Measurements from ENCODE around the gene RFC2. TPM values are rescaled to one million over a fixed set of nuclear protein-coding genes. Genes with fewer than 3 reads are reported as not detected.

The RFC2 gene
- total RNA-seq, 4 donors from 2014 or later: 5.8 to 23.1 (median 7.3) TPM

- Histone ChIP-seq H3K4me1 (peaks cover 7 to 83% (median 21%) of the 10 kb centered on the region in 4 donors), H3K27ac (peak overlapping the region; percentile 80 to 93 (median 84)), H3K27me3 (no peaks in the 10 kb centered on the region), H3K4me3 (peak overlapping the region; percentile 89 to 96 (median 94)), H3K36me3 (no peaks in the 10 kb centered on the region), H3K9me3 (no peaks in the 10 kb centered on the region)
- no peak for DNase-seq
- TF ChIP-seq CTCF (IDR thresholded peaks at IDR 0.05): no peak
- no peak for TF ChIP-seq POLR2A (IDR thresholded peaks at IDR 0.05)
Measured at GRCh38 chr7:74290553-74290950, 36.4 kb upstream of the RFC2 start.

- H3K4me1 ChIP-seq: peaks cover 7 to 85% (median 21%) of the 10 kb centered on the region in 4 donors
- peak overlapping the region; percentile 89 to 96 (median 94) for H3K4me3 ChIP-seq
- H3K9me3 ChIP-seq: no peaks in the 10 kb centered on the region
- no peaks in the 10 kb centered on the region for H3K36me3 ChIP-seq
- H3K27ac ChIP-seq: peak overlapping the region; percentile 80 to 93 (median 84)
- TF ChIP-seq CTCF (IDR thresholded peaks at IDR 0.05): no peak
- no peak for TF ChIP-seq POLR2A (IDR thresholded peaks at IDR 0.05)
- peak; percentile 59 to 76 (median 73) for DNase-seq
- H3K27me3 ChIP-seq: no peaks in the 10 kb centered on the region
Measured at GRCh38 chr7:74289659-74290552, 35.7 kb upstream of the RFC2 start.

- TF ChIP-seq POLR2A (IDR thresholded peaks at IDR 0.05) (peak; percentile 9 to 77), CTCF (IDR thresholded peaks at IDR 0.05) (peak in 3 of 6 experiments; percentile 21 to 32 (median 27))
- Histone ChIP-seq H3K4me1 (peaks cover 7 to 85% (median 17%) of the 10 kb centered on the region in 4 donors), H3K27me3 (no peaks in the 10 kb centered on the region), H3K4me3 (peak within 1 kb of the TSS; percentile 89 to 96 (median 94)), H3K9me3 (no peaks in the 10 kb centered on the region), H3K27ac (peak within 1 kb of the TSS; percentile 80 to 93 (median 84)), H3K36me3 (no peaks in the 10 kb centered on the region)
- DNase-seq: peak; percentile 73 to 93 (median 89)
Measured at GRCh38 chr7:74289018-74289658, 34.9 kb upstream of the RFC2 start, which contains the start of gene CLIP2. Gene CLIP2 (plus strand): TSS chr7:74289407. CDS start chr7:74317547, 28,140 bp downstream.

- H3K9me3 ChIP-seq: no peaks in the 10 kb centered on the region
- H3K4me1 ChIP-seq: peaks cover 7 to 80% (median 16%) of the 10 kb centered on the region in 4 donors
- no peak for TF ChIP-seq CTCF (IDR thresholded peaks at IDR 0.05)
- TF ChIP-seq POLR2A (IDR thresholded peaks at IDR 0.05): no peak
- H3K4me3 ChIP-seq: peak overlapping the region; percentile 89 to 96 (median 94)
- no peaks in the 10 kb centered on the region for H3K36me3 ChIP-seq
- no peaks in the 10 kb centered on the region for H3K27me3 ChIP-seq
- no peak for DNase-seq
- H3K27ac ChIP-seq: peak overlapping the region; percentile 80 to 93 (median 84)
Measured at GRCh38 chr7:74288034-74288881, 34.1 kb upstream of the RFC2 start.
